ACC112 (cell line): ENCODE results near the gene SLC15A5.

Experiments used
- H2AFZ ChIP-seq: fragments of 200-600 bp; sonication (generic); one replicate; pipeline ENCODE4 v1.6.0; 2017; ENCODE audit warnings: antibody characterized with exemption, low read length; ENCODE audit not compliant: unreplicated experiment
- H3K27ac ChIP-seq: fragments of 200-600 bp; sonication (generic); 2 replicates; pipeline ENCODE4 v1.5.1; 2014; ENCODE audit warnings: low read depth, mild to moderate bottlenecking, antibody characterized with exemption, low read length, moderate library complexity
- H3K27me3 ChIP-seq: fragments of 200-600 bp; sonication (generic); 2 replicates; pipeline ENCODE4 v1.6.1; 2014; ENCODE audit warnings: mild to moderate bottlenecking, antibody characterized with exemption, low read length, moderate library complexity, mixed read lengths; ENCODE audit not compliant: insufficient read depth
- H3K36me3 ChIP-seq: fragments of 200-600 bp; sonication (generic); 2 replicates; pipeline ENCODE4 v1.6.1; 2016; ENCODE audit warnings: mild to moderate bottlenecking, antibody characterized with exemption, low read length, moderate library complexity, mixed read lengths; ENCODE audit not compliant: insufficient read depth
- H3K4me1 ChIP-seq: fragments of 200-600 bp; sonication (generic); one replicate; pipeline ENCODE4 v1.6.1; 2016; ENCODE audit warnings: low read length, mixed read lengths; ENCODE audit not compliant: insufficient read depth, unreplicated experiment, control insufficient read depth
- H3K4me3 ChIP-seq: fragments of 200-600 bp; sonication (generic); 2 replicates; pipeline ENCODE4 v1.5.1; 2014; ENCODE audit warnings: mild to moderate bottlenecking, low read depth, low read length
- H3K79me2 ChIP-seq: fragments of 200-600 bp; sonication (generic); one replicate; pipeline ENCODE4 v1.6.0; 2016; ENCODE audit warnings: low read length; ENCODE audit not compliant: control insufficient read depth, unreplicated experiment, insufficient read depth

The SLC15A5 gene

GRCh38 chr12:16277585-16277984, at the start of gene SLC15A5:
TSS of gene SLC15A5 (minus strand) at chr12:16277685. CDS start at chr12:16277685, 0 bp downstream.
- no peaks in the 10 kb centered on the region for H3K79me2 ChIP-seq
- H3K4me1 ChIP-seq: peaks cover 14% of the 10 kb centered on the region
- H3K27me3 ChIP-seq: no peaks in the 10 kb centered on the region
- no peaks in the 10 kb centered on the region for H3K36me3 ChIP-seq
- H3K4me3 ChIP-seq: no peak within 1 kb of the TSS
- H2AFZ ChIP-seq: no peak within 1 kb of the TSS
- H3K27ac ChIP-seq: no peak within 1 kb of the TSS

- no peaks in the 10 kb centered on the region for H3K36me3 ChIP-seq
- no peaks in the 10 kb centered on the region for H3K27me3 ChIP-seq
- peaks cover 12% of the 10 kb centered on the region for H3K4me1 ChIP-seq
- H3K27ac ChIP-seq: no peak overlapping the region
- H3K4me3 ChIP-seq: no peak overlapping the region
- H2AFZ ChIP-seq: no peak overlapping the region
- H3K79me2 ChIP-seq: no peaks in the 10 kb centered on the region
These were observed 47.9 kb upstream of the SLC15A5 start for GRCh38 chr12:16325426-16325825.

GRCh38 chr12:16324772-16325171, 47.3 kb upstream of the SLC15A5 start:
- H3K27me3 ChIP-seq: no peaks in the 10 kb centered on the region
- H3K36me3 ChIP-seq: no peaks in the 10 kb centered on the region
- no peak overlapping the region for H3K4me3 ChIP-seq
- H2AFZ ChIP-seq: no peak overlapping the region
- peaks cover 12% of the 10 kb centered on the region for H3K4me1 ChIP-seq
- H3K79me2 ChIP-seq: no peaks in the 10 kb centered on the region
- no peak overlapping the region for H3K27ac ChIP-seq

- Histone ChIP-seq H2AFZ (no peak overlapping the region), H3K79me2 (no peaks in the 10 kb centered on the region), H3K36me3 (no peaks in the 10 kb centered on the region), H3K4me3 (no peak overlapping the region), H3K27ac (no peak overlapping the region), H3K4me1 (peaks cover 12% of the 10 kb centered on the region), H3K27me3 (no peaks in the 10 kb centered on the region)
These were observed 46.8 kb upstream of the SLC15A5 start for GRCh38 chr12:16324272-16324671.

GRCh38 chr12:16323638-16324037, 46.2 kb upstream of the SLC15A5 start:
- Histone ChIP-seq H3K27ac (no peak overlapping the region), H3K79me2 (no peaks in the 10 kb centered on the region), H3K36me3 (no peaks in the 10 kb centered on the region), H2AFZ (no peak overlapping the region), H3K4me1 (peaks cover 12% of the 10 kb centered on the region), H3K4me3 (no peak overlapping the region), H3K27me3 (no peaks in the 10 kb centered on the region)

GRCh38 chr12:16323010-16323409, 45.5 kb upstream of the SLC15A5 start:
- H3K4me1 ChIP-seq: peaks cover 12% of the 10 kb centered on the region
- no peaks in the 10 kb centered on the region for H3K36me3 ChIP-seq
- H3K27ac ChIP-seq: no peak overlapping the region
- H3K27me3 ChIP-seq: no peaks in the 10 kb centered on the region
- H3K79me2 ChIP-seq: no peaks in the 10 kb centered on the region
- H2AFZ ChIP-seq: no peak overlapping the region
- no peak overlapping the region for H3K4me3 ChIP-seq

- H3K27me3 ChIP-seq: no peaks in the 10 kb centered on the region
- no peak overlapping the region for H3K4me3 ChIP-seq
- no peak overlapping the region for H3K27ac ChIP-seq
- H3K4me1 ChIP-seq: no peaks in the 10 kb centered on the region
- no peak overlapping the region for H2AFZ ChIP-seq
- H3K36me3 ChIP-seq: no peaks in the 10 kb centered on the region
- H3K79me2 ChIP-seq: no peaks in the 10 kb centered on the region
These were observed 33.4 kb upstream of the SLC15A5 start for GRCh38 chr12:16310934-16311333.

- Histone ChIP-seq H3K36me3 (no peaks in the 10 kb centered on the region), H3K27me3 (no peaks in the 10 kb centered on the region), H3K4me1 (no peaks in the 10 kb centered on the region), H3K79me2 (no peaks in the 10 kb centered on the region), H3K27ac (no peak overlapping the region), H3K4me3 (no peak overlapping the region), H2AFZ (no peak overlapping the region)
These were observed 30.5 kb upstream of the SLC15A5 start for GRCh38 chr12:16307856-16308475.

GRCh38 chr12:16303939-16304338, 26.5 kb upstream of the SLC15A5 start:
- Histone ChIP-seq H3K79me2 (no peaks in the 10 kb centered on the region), H3K36me3 (no peaks in the 10 kb centered on the region), H3K4me1 (peaks cover 12% of the 10 kb centered on the region), H3K4me3 (no peak overlapping the region), H3K27ac (no peak overlapping the region), H3K27me3 (no peaks in the 10 kb centered on the region), H2AFZ (no peak overlapping the region)

- Histone ChIP-seq H2AFZ (no peak overlapping the region), H3K4me3 (no peak overlapping the region), H3K27ac (no peak overlapping the region)
These were observed 23.3 kb upstream of the SLC15A5 start for GRCh38 chr12:16300736-16301135.

GRCh38 chr12:16300122-16300521, 22.6 kb upstream of the SLC15A5 start:
- Histone ChIP-seq H3K27ac (peak overlapping the region; percentile 24; the same call in 1 of the 2 replicates), H3K36me3 (no peaks in the 10 kb centered on the region), H3K4me1 (peaks cover 12% of the 10 kb centered on the region), H3K27me3 (no peaks in the 10 kb centered on the region), H2AFZ (peak overlapping the region; percentile 61), H3K4me3 (peak overlapping the region; percentile 36; the same call in 1 of the 2 replicates), H3K79me2 (no peaks in the 10 kb centered on the region)

More at GRCh38 chr12:16300736-16301135, 23.3 kb upstream of the SLC15A5 start:
- Histone ChIP-seq H3K27me3 (no peaks in the 10 kb centered on the region), H3K36me3 (no peaks in the 10 kb centered on the region), H3K4me1 (peaks cover 12% of the 10 kb centered on the region), H3K79me2 (no peaks in the 10 kb centered on the region)
